Fibroblast of the aortic adventitia (primary cell): Measurements from ENCODE around the gene OR2T34. TPM values are rescaled to one million over a fixed set of nuclear protein-coding genes. Genes with fewer than 3 reads are reported as not detected.
A peak's percentile ranks its signal among the peaks of the same experiment; 100 is the strongest.
"Not testable (repeated sequence)": the region's sequence is repeated elsewhere in the genome, so short reads cannot be mapped to it uniquely, and the experiment has no call there.

Source experiments
- DNase-seq: peaks from one replicate; pipeline ENCODE4 v3.0.0-alpha.2; 2010; ENCODE audit warnings: low read depth
- H3K4me3 ChIP-seq: 2 replicates; pipeline ENCODE4 v1.5.1; 2011; ENCODE audit warnings: low read depth, mild to moderate bottlenecking, control low read depth, low read length, moderate library complexity
- total RNA-seq: library from RNA; depleted of rRNA; stranded (reverse); fragments of >200 nt; gene quantifications from 2 replicates; pipeline ENCODE4 v1.2.3, GENCODE V29; 2012; ENCODE audit warnings: low replicate concordance
- TF ChIP-seq, protein P1 (sequence below): IDR thresholded peaks from 2 replicates; pipeline ENCODE4 v1.5.1; 2011; ENCODE audit warnings: mild to moderate bottlenecking, low read length, control low read depth, inconsistent platforms; ENCODE audit not compliant: insufficient read depth

OR2T34 gene, protein sequence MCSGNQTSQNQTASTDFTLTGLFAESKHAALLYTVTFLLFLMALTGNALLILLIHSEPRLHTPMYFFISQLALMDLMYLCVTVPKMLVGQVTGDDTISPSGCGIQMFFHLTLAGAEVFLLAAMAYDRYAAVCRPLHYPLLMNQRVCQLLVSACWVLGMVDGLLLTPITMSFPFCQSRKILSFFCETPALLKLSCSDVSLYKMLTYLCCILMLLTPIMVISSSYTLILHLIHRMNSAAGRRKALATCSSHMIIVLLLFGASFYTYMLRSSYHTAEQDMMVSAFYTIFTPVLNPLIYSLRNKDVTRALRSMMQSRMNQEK
- total RNA-seq = not detected in 2 replicates

DNA sequence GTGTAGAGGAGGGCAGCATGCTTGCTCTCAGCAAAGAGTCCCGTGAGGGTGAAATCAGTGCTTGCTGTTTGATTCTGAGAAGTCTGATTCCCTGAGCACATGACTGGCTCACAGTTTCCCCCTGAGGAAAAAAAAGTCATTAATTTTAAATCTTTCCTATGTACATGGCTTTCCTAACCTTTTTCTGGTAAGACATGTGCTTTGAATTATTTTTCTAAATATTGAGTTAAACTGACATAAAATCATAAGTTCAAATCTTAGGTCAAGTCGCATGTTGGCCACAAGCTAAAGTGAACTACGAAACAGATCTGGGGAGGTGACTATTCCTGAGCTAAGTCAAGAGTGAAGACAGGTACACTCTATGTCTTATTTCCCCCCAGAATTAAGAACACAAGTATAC lies at the start of gene OR2T34:
Gene OR2T34 (minus strand): TSS at position 101 of the 400 bp plus-strand sequence. CDS start 0 bp downstream, at position 101.
- DNase-seq, H3K4me3 ChIP-seq: not testable (repeated sequence)

DNA sequence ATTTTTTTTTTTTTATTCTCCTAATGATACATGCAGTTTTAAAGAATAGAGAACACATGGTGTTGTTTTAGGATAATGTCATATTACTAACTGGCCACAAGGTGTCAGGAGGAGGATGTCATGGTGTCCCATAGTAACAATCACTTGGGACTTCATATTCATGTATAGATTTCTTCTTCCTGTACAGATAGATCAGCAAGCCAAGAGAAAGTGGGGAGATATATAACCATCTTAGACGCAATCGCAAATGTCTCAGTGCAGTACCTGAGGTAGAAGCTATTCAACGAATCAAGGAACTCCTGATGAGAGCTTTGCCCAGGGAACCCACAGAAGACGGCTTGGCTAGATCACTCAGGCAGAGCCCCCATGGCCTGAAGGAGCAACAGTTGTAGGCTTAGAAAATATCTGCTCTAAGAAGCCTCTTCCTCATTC lies 48.0 kb upstream of the OR2T34 start:
- TF ChIP-seq, protein P1, sequence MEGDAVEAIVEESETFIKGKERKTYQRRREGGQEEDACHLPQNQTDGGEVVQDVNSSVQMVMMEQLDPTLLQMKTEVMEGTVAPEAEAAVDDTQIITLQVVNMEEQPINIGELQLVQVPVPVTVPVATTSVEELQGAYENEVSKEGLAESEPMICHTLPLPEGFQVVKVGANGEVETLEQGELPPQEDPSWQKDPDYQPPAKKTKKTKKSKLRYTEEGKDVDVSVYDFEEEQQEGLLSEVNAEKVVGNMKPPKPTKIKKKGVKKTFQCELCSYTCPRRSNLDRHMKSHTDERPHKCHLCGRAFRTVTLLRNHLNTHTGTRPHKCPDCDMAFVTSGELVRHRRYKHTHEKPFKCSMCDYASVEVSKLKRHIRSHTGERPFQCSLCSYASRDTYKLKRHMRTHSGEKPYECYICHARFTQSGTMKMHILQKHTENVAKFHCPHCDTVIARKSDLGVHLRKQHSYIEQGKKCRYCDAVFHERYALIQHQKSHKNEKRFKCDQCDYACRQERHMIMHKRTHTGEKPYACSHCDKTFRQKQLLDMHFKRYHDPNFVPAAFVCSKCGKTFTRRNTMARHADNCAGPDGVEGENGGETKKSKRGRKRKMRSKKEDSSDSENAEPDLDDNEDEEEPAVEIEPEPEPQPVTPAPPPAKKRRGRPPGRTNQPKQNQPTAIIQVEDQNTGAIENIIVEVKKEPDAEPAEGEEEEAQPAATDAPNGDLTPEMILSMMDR = peak; percentile 46

DNA sequence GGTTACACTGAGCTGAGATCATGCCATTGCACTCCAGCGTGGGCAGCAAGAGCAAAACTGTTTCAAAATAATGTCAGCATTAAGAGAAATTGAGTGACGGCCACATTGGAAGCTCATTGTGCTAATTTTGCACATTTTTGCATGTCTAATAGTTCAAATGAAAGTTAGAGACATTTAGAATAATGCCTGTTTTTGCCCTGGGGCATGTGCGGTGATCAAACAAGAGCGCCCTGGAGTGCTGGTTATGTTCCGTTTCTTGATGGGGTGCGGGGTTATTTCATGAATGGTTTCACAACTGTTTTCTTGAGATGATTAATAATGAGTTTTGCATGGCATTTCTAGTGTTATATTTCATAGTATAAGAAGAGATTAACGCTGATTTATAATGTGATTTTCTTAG lies 47.2 kb upstream of the OR2T34 start:
- no peak overlapping the region for H3K4me3 ChIP-seq
- no peak for DNase-seq
- TF ChIP-seq, protein P1 = no peak

More for the DNA sequence above, 48.0 kb upstream of the OR2T34 start:
- no peak overlapping the region for H3K4me3 ChIP-seq
- peak; percentile 55 for DNase-seq

DNA sequence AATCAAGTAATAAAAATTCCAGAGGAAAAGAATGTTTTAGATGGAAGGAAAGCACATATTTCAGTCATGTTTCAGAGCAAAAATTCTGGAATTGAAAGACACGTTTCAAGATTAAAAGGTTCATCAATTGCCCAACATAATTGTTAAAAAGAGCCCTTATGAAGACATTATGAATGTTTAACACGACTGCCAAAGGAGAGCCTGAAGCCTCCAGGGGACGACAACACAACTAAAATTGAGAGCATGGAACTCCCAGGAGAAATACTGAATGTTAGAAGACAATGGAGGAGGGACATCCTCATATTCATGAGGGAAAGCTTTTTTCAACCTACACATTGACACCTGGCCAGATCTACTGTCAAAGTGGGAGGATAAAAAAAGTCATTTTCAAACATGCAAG lies 44.3 kb upstream of the OR2T34 start:
- no peak overlapping the region for H3K4me3 ChIP-seq
- TF ChIP-seq, protein P1 = peak; percentile 63
- DNase-seq = peak; percentile 50

DNA sequence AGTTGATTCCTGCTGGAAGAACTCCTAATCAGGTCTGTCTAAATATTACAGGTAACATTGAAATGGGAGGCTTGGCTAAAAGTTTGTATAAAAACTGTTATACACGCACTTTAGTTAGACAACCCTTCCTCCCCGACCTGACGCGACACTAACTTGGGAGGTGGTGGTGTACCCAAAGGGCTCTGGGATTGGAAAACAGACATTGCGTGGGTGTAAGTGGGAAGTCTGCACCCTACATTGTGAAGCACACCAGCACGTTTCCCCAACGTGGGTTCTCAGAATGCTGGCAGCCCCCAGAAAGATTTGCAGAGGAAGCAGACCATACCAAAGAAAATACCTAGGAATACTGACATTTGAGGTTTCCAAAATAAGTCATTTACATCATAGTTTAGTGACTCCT lies 43.6 kb upstream of the OR2T34 start:
- no peak overlapping the region for H3K4me3 ChIP-seq
- TF ChIP-seq, protein P1 = no peak
- no peak for DNase-seq

DNA sequence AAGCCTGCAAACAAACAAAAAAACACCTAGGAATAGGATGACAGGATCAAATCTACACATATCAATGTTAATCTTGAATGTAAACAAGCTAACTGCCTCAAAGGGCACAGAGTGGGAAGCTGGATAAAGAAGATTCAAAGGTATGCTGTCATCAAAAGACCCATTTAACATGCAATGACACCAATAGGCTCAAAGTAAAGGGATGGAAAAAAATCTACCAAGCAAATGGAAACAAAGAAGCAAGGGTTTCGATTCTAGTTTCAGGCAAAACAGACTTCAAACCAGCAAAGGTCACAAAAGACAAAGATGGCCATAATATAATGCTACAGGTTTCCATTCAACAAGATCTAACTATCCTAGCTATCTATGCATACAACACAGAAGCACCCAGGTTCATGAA lies 39.2 kb upstream of the OR2T34 start:
- TF ChIP-seq, protein P1 = no peak
- no peak overlapping the region for H3K4me3 ChIP-seq
- no peak for DNase-seq

DNA sequence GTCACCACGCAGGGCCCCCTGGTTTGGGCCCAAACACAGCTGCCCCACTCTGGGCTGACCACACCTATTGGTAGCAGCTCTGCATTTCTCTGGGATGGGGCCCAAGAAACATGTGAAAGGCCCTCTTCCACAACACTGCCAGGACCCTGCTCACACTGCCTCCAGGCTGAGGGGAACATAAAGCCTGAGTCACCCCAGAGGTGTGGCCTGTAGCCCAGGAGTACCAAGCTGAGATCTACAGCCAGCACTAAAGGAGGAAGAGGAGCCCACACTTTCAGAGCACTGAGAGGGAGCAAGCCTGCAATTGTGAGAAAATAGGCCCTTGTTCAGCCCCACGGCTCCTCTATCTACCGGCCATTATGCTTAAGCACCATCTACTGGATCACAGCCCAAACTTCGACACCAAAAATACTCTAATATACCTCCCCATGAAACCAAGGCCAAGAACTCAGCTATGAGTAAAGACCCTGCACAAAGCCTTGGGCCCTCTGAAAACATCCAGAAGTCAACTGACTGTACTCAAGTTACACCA lies 37.4 kb upstream of the OR2T34 start:
- TF ChIP-seq, protein P1 = no peak
- DNase-seq = no peak
- no peak overlapping the region for H3K4me3 ChIP-seq
